A673 (cell line): ENCODE measurements around the gene GDF7.

Experiments used
- EZH2 ChIP-seq: fragments of 200-600 bp; sonication (generic); IDR thresholded peaks from 2 replicates; pipeline ENCODE4 v1.6.1; 2017; ENCODE audit warnings: borderline replicate concordance, low read depth, mild to moderate bottlenecking, mixed read lengths, antibody characterized with exemption, low read length; ENCODE audit not compliant: poor library complexity, severe bottlenecking
- TF ChIP-seq, protein P1 (sequence below): fragments of 300-800, 200-600 bp; sonication (generic); conservative IDR thresholded peaks from 2 replicates; pipeline ENCODE4 v1.5.1; 2017; ENCODE audit warnings: low read depth, mild to moderate bottlenecking, antibody characterized with exemption, low read length, moderate library complexity, mixed read lengths

DNA sequence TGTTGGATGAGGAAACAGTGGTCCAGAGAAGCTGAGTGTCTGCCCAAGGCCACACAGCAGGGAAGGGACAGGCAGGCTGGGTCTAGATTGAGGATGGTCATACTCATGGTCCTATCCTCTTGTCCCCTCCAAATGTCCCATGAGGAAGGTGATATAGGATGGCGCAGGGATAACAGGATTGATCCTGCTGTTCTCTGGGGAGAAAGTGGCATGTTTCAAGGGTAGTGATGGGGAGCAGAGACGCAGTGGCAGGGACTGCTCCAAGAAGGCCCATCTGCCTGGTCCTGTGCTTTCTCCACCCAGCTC, 40.6 kb upstream of the GDF7 start:
- TF ChIP-seq, protein P1, sequence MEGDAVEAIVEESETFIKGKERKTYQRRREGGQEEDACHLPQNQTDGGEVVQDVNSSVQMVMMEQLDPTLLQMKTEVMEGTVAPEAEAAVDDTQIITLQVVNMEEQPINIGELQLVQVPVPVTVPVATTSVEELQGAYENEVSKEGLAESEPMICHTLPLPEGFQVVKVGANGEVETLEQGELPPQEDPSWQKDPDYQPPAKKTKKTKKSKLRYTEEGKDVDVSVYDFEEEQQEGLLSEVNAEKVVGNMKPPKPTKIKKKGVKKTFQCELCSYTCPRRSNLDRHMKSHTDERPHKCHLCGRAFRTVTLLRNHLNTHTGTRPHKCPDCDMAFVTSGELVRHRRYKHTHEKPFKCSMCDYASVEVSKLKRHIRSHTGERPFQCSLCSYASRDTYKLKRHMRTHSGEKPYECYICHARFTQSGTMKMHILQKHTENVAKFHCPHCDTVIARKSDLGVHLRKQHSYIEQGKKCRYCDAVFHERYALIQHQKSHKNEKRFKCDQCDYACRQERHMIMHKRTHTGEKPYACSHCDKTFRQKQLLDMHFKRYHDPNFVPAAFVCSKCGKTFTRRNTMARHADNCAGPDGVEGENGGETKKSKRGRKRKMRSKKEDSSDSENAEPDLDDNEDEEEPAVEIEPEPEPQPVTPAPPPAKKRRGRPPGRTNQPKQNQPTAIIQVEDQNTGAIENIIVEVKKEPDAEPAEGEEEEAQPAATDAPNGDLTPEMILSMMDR = no peak
- TF ChIP-seq EZH2 = no peak
